NCI-H1092 treated with DMSO at 0.1 percent for 48 hours (cell line): ENCODE results near the gene TET2.

Experiments used
- DNase-seq: peaks from one replicate; lab custom pipeline; 2025; lab: John Stamatoyannopoulos, UW

Gene TET2

GRCh38 chr4:105236202-105236915, 89.7 kb downstream of the TET2 start:
- DNase-seq = no peak

GRCh38 chr4:105236916-105237311, 90.2 kb downstream of the TET2 start:
- DNase-seq = no peak

GRCh38 chr4:105240037-105240436, 93.4 kb downstream of the TET2 start:
- no peak for DNase-seq

GRCh38 chr4:105241451-105241850, 94.8 kb downstream of the TET2 start:
- DNase-seq = peak; percentile 47

- no peak for DNase-seq
These were observed 96.8 kb downstream of the TET2 start for GRCh38 chr4:105243446-105243845.

GRCh38 chr4:105246712-105247111, 100.0 kb downstream of the TET2 start:
- DNase-seq = no peak

GRCh38 chr4:105248613-105249012, 101.9 kb downstream of the TET2 start:
- no peak for DNase-seq

GRCh38 chr4:105257817-105258495, 111.3 kb downstream of the TET2 start:
- DNase-seq = no peak

- DNase-seq = no peak
These were observed 119.0 kb downstream of the TET2 start for GRCh38 chr4:105265689-105266088.

GRCh38 chr4:105267280-105267679, 120.6 kb downstream of the TET2 start:
- DNase-seq = no peak

GRCh38 chr4:105272002-105272401, 125.3 kb downstream of the TET2 start:
- no peak for DNase-seq

GRCh38 chr4:105273230-105273629, 126.6 kb downstream of the TET2 start:
- no peak for DNase-seq

- DNase-seq = no peak
These were observed 127.4 kb downstream of the TET2 start for GRCh38 chr4:105274090-105274489.

- DNase-seq = no peak
These were observed 127.8 kb downstream of the TET2 start for GRCh38 chr4:105274504-105274903.

- no peak for DNase-seq
These were observed 129.9 kb downstream of the TET2 start for GRCh38 chr4:105276361-105277104.

GRCh38 chr4:105277702-105278101, 131.0 kb downstream of the TET2 start:
- peak; percentile 82 for DNase-seq

- no peak for DNase-seq
These were observed 132.6 kb downstream of the TET2 start for GRCh38 chr4:105279314-105279713.

GRCh38 chr4:105280338-105281123, 133.9 kb downstream of the TET2 start:
- no peak for DNase-seq

- DNase-seq = no peak
These were observed 134.4 kb downstream of the TET2 start for GRCh38 chr4:105281124-105281415.

- no peak for DNase-seq
These were observed 135.8 kb downstream of the TET2 start for GRCh38 chr4:105282489-105282888.

GRCh38 chr4:105283501-105283900, 136.8 kb downstream of the TET2 start:
- no peak for DNase-seq

GRCh38 chr4:105288121-105288520, 141.4 kb downstream of the TET2 start:
- DNase-seq = no peak
